Coronary artery (tissue), 2 donors: ENCODE results near the gene GLB1L3.
A peak's percentile ranks its signal among the peaks of the same experiment; 100 is the strongest.

Source experiments
- DNase-seq: peaks from one replicate; pipeline ENCODE4 v3.0.0-alpha.2; 2017; ENCODE audit warnings: low spot score
- H3K27ac ChIP-seq, 2 donors: fragments of 200-600 bp; sonication (generic); one replicate each; pipeline ENCODE4 v1.5.1; 2016 to 2019
- H3K4me3 ChIP-seq: fragments of 200-600 bp; sonication (generic); 2 replicates; pipeline ENCODE4 v1.5.1; 2016; ENCODE audit warnings: mild to moderate bottlenecking, moderate library complexity
- TF ChIP-seq, protein P1 (sequence below): fragments of 200-600 bp; sonication (generic); IDR thresholded peaks from one replicate; pipeline ENCODE4 v1.5.1; 2019; ENCODE audit warnings: antibody characterized with exemption

Gene GLB1L3

GRCh38 chr11:134275534-134276395 is at the start of gene GLB1L3:
TSS of gene GLB1L3 (plus strand) at chr11:134276379. CDS start at chr11:134276741, 362 bp downstream.
- H3K27ac ChIP-seq: no peak within 1 kb of the TSS
- peak within 1 kb of the TSS; percentile 60 for H3K4me3 ChIP-seq
- no peak for DNase-seq
- TF ChIP-seq, protein P1, sequence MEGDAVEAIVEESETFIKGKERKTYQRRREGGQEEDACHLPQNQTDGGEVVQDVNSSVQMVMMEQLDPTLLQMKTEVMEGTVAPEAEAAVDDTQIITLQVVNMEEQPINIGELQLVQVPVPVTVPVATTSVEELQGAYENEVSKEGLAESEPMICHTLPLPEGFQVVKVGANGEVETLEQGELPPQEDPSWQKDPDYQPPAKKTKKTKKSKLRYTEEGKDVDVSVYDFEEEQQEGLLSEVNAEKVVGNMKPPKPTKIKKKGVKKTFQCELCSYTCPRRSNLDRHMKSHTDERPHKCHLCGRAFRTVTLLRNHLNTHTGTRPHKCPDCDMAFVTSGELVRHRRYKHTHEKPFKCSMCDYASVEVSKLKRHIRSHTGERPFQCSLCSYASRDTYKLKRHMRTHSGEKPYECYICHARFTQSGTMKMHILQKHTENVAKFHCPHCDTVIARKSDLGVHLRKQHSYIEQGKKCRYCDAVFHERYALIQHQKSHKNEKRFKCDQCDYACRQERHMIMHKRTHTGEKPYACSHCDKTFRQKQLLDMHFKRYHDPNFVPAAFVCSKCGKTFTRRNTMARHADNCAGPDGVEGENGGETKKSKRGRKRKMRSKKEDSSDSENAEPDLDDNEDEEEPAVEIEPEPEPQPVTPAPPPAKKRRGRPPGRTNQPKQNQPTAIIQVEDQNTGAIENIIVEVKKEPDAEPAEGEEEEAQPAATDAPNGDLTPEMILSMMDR: no peak

- peak overlapping the region; percentile 99 for H3K4me3 ChIP-seq
- no peak for DNase-seq
- TF ChIP-seq, protein P1: no peak
- H3K27ac ChIP-seq: no peak overlapping the region
These were observed 49.3 kb upstream of the GLB1L3 start for GRCh38 chr11:134226806-134227325.

- H3K4me3 ChIP-seq: no peak overlapping the region
- TF ChIP-seq, protein P1: no peak
- no peak for DNase-seq
- no peak overlapping the region for H3K27ac ChIP-seq
These were observed 47.6 kb upstream of the GLB1L3 start for GRCh38 chr11:134228625-134229024.

DNA sequence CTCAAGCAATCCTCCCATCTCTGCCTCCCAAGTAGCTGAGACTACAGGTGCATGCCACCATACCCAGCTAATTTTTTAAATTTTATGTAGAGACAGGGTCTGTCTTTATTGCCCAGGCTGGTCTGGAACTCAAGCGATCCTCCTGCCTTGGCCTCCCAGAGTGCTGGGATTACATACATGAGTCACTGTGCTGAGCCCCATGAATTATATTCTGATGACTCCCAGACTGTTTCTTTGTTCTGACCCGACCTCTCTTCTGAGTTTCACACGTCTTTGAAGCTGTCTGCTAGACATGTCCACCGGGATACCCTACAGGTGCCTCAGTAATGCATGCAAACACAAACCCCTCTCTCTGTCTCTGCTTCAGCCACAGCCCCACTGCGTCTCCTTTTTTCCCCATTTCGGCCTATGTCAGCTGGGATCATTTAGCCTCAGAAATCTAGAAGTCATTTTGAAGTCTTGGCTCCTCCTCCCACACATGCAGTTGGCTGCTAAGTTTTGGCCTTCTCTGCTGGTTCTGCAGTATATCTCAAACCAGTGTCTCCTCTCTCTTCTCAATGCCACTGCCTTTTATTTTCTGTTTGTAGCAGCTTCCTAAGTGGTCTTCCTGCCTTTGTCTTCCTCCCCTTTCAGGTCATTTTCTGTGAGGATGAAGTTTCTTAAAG is 46.9 kb upstream of the GLB1L3 start:
- Histone ChIP-seq H3K27ac (no peak overlapping the region), H3K4me3 (no peak overlapping the region)
- TF ChIP-seq, protein P1: no peak
- no peak for DNase-seq

DNA sequence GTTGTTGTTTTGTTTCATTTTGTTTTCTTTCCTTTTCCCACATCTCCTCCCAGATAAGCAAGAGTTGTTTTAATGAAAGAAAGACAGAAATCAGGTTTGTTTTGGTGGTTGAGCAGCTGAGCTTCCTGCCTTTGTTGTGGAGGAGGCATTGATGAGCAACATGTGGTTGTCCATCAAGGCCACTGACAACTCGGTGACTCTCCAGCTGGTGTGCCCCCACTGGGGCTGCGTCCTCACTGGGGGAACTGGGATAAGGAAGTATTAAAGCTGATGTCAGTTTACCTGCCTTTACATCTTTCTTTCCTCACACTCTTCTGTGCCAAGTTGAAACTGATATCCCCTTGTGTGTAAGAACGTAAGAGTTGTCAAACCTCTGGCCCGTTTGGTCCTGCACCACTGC is 45.8 kb upstream of the GLB1L3 start:
- Histone ChIP-seq H3K4me3 (no peak overlapping the region), H3K27ac (no peak overlapping the region)
- TF ChIP-seq, protein P1: no peak
- no peak for DNase-seq

- Histone ChIP-seq H3K4me3 (no peak overlapping the region), H3K27ac (no peak overlapping the region)
- TF ChIP-seq, protein P1: no peak
- no peak for DNase-seq
These were observed 44.1 kb upstream of the GLB1L3 start for GRCh38 chr11:134231958-134232659.
